Erythroblast (primary cell): ENCODE results near the gene RALGPS1.

Source experiments
- GATA1 ChIP-seq: IDR thresholded peaks from 2 replicates; pipeline ENCODE4 v1.6.1; 2011; ENCODE audit warnings: low read depth, mild to moderate bottlenecking, control low read depth, low read length, moderate library complexity
- POLR2A ChIP-seq: IDR thresholded peaks from 2 replicates; pipeline ENCODE4 v1.6.1; 2011; ENCODE audit warnings: mild to moderate bottlenecking, low read length

DNA sequence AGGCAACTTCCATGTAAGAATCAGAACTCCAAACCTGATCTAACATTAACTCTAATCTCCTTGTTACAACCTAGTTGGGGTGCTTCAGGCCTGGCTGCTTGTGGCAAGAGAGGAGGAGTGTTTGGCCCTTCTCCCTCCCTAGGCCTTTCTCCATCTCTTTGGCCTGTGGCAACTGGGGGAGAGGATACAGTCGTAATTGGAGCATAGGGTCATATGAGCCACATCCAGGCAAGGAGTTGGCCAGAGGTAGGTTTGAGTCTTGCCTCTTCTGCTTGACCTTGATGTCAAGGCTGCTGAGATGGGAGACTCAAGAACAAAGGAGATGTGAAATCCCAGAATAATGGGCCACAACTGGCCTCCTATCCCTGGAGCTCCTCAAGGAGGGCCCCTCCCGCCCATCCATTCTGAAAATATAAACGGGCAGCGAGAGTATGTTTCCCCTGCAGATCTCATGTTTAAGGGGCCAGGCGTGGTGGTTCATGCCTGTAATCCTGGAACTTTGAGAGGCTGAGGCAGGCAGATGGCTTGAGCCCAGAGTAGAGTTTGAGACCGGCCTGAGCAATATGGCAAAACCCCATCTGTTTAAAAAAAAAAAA, 267.1 kb downstream of the RALGPS1 start:
- TF ChIP-seq POLR2A (no peak), GATA1 (no peak)
